GM18505 (cell line): ENCODE data around the gene GABRG3.

Experiments
- ATAC-seq: cut with Tn5 transposase; IDR thresholded peaks from one replicate; pipeline ENCODE4 v1.9.1; 2021; ENCODE audit not compliant: unreplicated experiment
- POLR2A ChIP-seq: IDR thresholded peaks from 4 replicates; pipeline ENCODE4 v1.6.1; 2011; ENCODE audit warnings: borderline replicate concordance; ENCODE audit not compliant: insufficient read depth, insufficient read length; ENCODE audit errors: extremely low read depth

Gene GABRG3

GRCh38 chr15:27121672-27122071, 150.7 kb downstream of the GABRG3 start:
- no peak for TF ChIP-seq POLR2A
- ATAC-seq, result no peak

- no peak for ATAC-seq
These were observed 152.3 kb downstream of the GABRG3 start for GRCh38 chr15:27123291-27123690.

GRCh38 chr15:27123808-27124207, 152.8 kb downstream of the GABRG3 start:
- ATAC-seq, result no peak
- no peak for TF ChIP-seq POLR2A

More at GRCh38 chr15:27123291-27123690, 152.3 kb downstream of the GABRG3 start:
- TF ChIP-seq POLR2A, result no peak

- TF ChIP-seq POLR2A, result no peak
- no peak for ATAC-seq
These were observed 153.4 kb downstream of the GABRG3 start for GRCh38 chr15:27124287-27124871.

GRCh38 chr15:27125185-27125584, 154.2 kb downstream of the GABRG3 start:
- no peak for ATAC-seq
- no peak for TF ChIP-seq POLR2A

- no peak for ATAC-seq
- no peak for TF ChIP-seq POLR2A
These were observed 155.5 kb downstream of the GABRG3 start for GRCh38 chr15:27126449-27126848.

DNA sequence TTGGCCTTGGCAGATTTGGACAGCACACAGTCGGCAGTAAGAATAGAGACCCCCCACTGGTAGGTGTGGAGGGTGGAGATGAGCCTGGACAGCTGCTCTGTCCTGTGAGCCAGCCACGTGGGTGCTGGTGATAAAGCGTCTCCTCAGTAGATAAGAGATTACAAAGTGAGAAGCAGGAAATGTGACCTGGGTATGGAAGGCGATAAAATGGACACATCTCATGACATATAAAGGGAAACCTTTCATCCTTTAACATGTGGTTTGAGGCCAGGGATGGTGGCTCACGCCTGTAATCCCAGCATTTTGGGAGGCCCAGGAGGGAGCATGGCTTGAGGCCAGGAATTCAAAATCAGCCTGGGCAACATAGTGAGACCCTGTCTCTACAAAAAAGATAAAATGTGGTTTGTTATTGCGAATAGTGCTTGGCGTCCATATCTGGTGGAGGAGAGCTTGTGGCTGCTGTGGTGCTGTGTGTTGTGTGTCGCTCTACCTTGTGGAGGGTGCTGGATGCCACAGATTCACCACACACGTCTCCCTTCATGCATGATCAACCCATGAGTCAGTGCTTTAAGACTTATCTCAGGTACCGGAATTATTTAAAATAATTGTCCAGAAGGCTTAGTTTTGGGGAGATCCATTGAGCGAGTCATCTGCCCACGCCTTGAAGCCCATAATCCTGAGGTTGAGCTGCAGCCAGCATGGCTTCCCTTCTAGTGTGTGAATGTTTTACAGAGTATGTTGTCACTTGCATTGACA, 157.0 kb downstream of the GABRG3 start:
- ATAC-seq, result no peak

GRCh38 chr15:27133249-27133648, 162.3 kb downstream of the GABRG3 start:
- ATAC-seq, result no peak
- TF ChIP-seq POLR2A, result no peak

More for the DNA sequence above, 157.0 kb downstream of the GABRG3 start:
- no peak for TF ChIP-seq POLR2A

GRCh38 chr15:27134481-27134880, 163.5 kb downstream of the GABRG3 start:
- TF ChIP-seq POLR2A, result no peak
- no peak for ATAC-seq

- no peak for TF ChIP-seq POLR2A
- ATAC-seq, result no peak
These were observed 164.2 kb downstream of the GABRG3 start for GRCh38 chr15:27135151-27135550.

GRCh38 chr15:27137127-27137526, 166.1 kb downstream of the GABRG3 start:
- no peak for ATAC-seq
- TF ChIP-seq POLR2A, result no peak

- TF ChIP-seq POLR2A, result no peak
- no peak for ATAC-seq
These were observed 194.6 kb downstream of the GABRG3 start for GRCh38 chr15:27165590-27165989.

- TF ChIP-seq POLR2A, result no peak
- no peak for ATAC-seq
These were observed 195.9 kb downstream of the GABRG3 start for GRCh38 chr15:27166917-27167316.

DNA sequence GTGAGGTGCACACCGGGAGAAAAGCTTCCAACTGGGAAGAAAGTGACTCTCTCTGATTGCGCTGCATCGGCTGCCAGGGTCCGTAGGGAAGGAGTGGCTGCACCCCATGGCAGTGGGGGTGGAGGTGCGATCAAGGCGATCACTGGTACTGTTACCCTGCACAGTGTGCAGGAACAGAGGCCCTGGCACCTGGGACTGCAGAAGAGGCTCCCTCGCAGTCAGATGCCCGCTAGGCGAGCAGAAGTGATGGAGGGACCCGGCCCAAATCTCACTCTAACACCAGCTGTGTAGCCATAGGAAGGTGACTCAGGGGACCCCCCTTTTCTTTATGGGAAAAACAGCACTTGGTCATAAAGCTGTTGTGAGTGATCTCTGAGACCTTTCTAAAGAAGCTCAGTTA, 196.8 kb downstream of the GABRG3 start:
- ATAC-seq, result no peak

GRCh38 chr15:27170851-27171250, 199.9 kb downstream of the GABRG3 start:
- no peak for ATAC-seq
- TF ChIP-seq POLR2A, result no peak

More for the DNA sequence above, 196.8 kb downstream of the GABRG3 start:
- no peak for TF ChIP-seq POLR2A

DNA sequence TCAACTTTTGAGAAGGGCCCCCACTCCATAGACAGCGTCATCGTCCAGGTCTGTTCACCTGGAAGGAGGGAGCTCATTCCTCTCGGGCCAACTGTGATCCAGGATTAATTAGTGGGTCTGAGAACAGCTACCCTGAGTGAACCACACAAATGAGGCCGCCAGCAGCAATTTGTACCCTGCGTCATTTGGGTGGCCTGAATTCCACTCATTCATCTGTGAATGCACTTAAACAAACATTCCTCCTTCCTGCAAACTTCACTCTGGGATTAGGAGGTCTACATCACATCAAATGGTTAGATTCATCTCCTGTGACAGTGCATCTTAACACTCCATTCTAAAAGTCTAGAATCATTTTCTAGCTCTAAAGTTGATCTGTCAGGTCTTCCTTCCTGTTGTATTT, 201.8 kb downstream of the GABRG3 start:
- TF ChIP-seq POLR2A, result no peak
- no peak for ATAC-seq
